Smooth muscle cell (in vitro differentiated cells): Measurements from ENCODE around the gene MAP7. TPM values are rescaled to one million over a fixed set of nuclear protein-coding genes. Genes with fewer than 3 reads are reported as not detected.

Experiments used
- DNase-seq: peaks from one replicate; lab custom pipeline; 2025; ENCODE audit not compliant: unreplicated experiment; lab: John Stamatoyannopoulos, UW
- H2AFZ ChIP-seq: fragments of 200-600 bp; sonication (generic); 2 replicates; pipeline ENCODE4 v1.6.0; 2016; ENCODE audit warnings: antibody characterized with exemption, low read depth, mild to moderate bottlenecking
- H3F3A ChIP-seq: fragments of 200-600 bp; sonication (generic); 2 replicates; pipeline ENCODE4 v1.6.0; 2017; ENCODE audit warnings: antibody characterized with exemption, low read depth
- H3K27ac ChIP-seq: fragments of 200-600 bp; sonication (generic); 2 replicates; pipeline ENCODE4 v1.5.1; 2016; ENCODE audit warnings: low read depth, mild to moderate bottlenecking
- H3K27me3 ChIP-seq: fragments of 200-600 bp; sonication (generic); 2 replicates; pipeline ENCODE4 v1.6.1; 2016; ENCODE audit warnings: low read depth, mild to moderate bottlenecking
- H3K36me3 ChIP-seq: fragments of 200-600 bp; sonication (generic); 2 replicates; pipeline ENCODE4 v1.5.1; 2016; ENCODE audit warnings: low read depth
- H3K4me1 ChIP-seq: fragments of 200-600 bp; sonication (generic); 2 replicates; pipeline ENCODE4 v1.5.1; 2016; ENCODE audit warnings: low read depth
- H3K4me2 ChIP-seq: fragments of 200-600 bp; sonication (generic); 2 replicates; pipeline ENCODE4 v1.6.0; 2016; ENCODE audit warnings: mild to moderate bottlenecking
- H3K4me3 ChIP-seq: fragments of 200-600 bp; sonication (generic); 2 replicates; pipeline ENCODE4 v1.5.1; 2016; ENCODE audit warnings: mild to moderate bottlenecking
- H3K79me2 ChIP-seq: fragments of 200-600 bp; sonication (generic); 2 replicates; pipeline ENCODE4 v1.6.0; 2016; ENCODE audit warnings: low read depth, mild to moderate bottlenecking
- H3K9ac ChIP-seq: fragments of 200-600 bp; sonication (generic); 2 replicates; pipeline ENCODE4 v1.6.0; 2016; ENCODE audit warnings: low read depth
- H3K9me3 ChIP-seq: fragments of 200-600 bp; sonication (generic); replicated peaks from 2 replicates; pipeline ENCODE4 v1.5.1; 2016; ENCODE audit warnings: low read depth
- H4K20me1 ChIP-seq: fragments of 200-600 bp; sonication (generic); 2 replicates; pipeline ENCODE4 v1.6.0; 2016; ENCODE audit warnings: low read depth
- CTCF ChIP-seq: fragments of 200-600 bp; sonication (generic); IDR thresholded peaks from 2 replicates; pipeline ENCODE4 v1.5.1; 2017; ENCODE audit warnings: borderline replicate concordance, mild to moderate bottlenecking, antibody characterized with exemption; ENCODE audit not compliant: insufficient read depth, poor library complexity, severe bottlenecking
- WGBS: methylation state at CpG from one replicate; pipeline ENCODE4 v1.1.7; 2016; ENCODE audit warnings: low lambda C conversion rate; 5-methylcytosine and 5-hydroxymethylcytosine counted together
- polyA plus RNA-seq: library from polyadenylated mRNA; unstranded; fragments of >200 nt; fragmentation: Nextera tagmentation; extraction: Ambion mirVana; gene quantifications from 2 replicates; pipeline ENCODE4 v1.2.1, GENCODE V29; 2016
- total RNA-seq: library from RNA; depleted of rRNA; stranded (reverse); fragments of >200 nt; gene quantifications from 2 replicates; pipeline ENCODE4 v1.2.3, GENCODE V29; 2014

Gene MAP7
- total and polyA plus RNA-seq, 2 experiments from 2014 or later: 1.6 to 8.2 TPM

GRCh38 chr6:136338486-136338885, 211.7 kb downstream of the MAP7 start:
- no peaks in the 10 kb centered on the region for H3K27me3 ChIP-seq
- no peak overlapping the region for H2AFZ ChIP-seq
- WGBS: 87% methylated on average over 4 of the region's 4 CpGs
- no peak overlapping the region for H3K4me3 ChIP-seq
- H3F3A ChIP-seq: no peaks in the 10 kb centered on the region
- no peak overlapping the region for H3K4me2 ChIP-seq
- H4K20me1 ChIP-seq: no peaks in the 10 kb centered on the region
- H3K4me1 ChIP-seq: no peaks in the 10 kb centered on the region
- no peak for TF ChIP-seq CTCF
- no peak for DNase-seq
- H3K79me2 ChIP-seq: no peaks in the 10 kb centered on the region
- H3K27ac ChIP-seq: no peak overlapping the region
- H3K9ac ChIP-seq: no peak overlapping the region
- no peaks in the 10 kb centered on the region for H3K36me3 ChIP-seq
- H3K9me3 ChIP-seq: no peaks in the 10 kb centered on the region

GRCh38 chr6:136337606-136338005, 212.6 kb downstream of the MAP7 start:
- H2AFZ ChIP-seq: no peak overlapping the region
- H3F3A ChIP-seq: no peaks in the 10 kb centered on the region
- no peaks in the 10 kb centered on the region for H3K36me3 ChIP-seq
- no peaks in the 10 kb centered on the region for H3K27me3 ChIP-seq
- 92% methylated on average over 3 of the region's 3 CpGs for WGBS
- no peaks in the 10 kb centered on the region for H3K79me2 ChIP-seq
- no peak overlapping the region for H3K27ac ChIP-seq
- H4K20me1 ChIP-seq: no peaks in the 10 kb centered on the region
- TF ChIP-seq CTCF: no peak
- no peaks in the 10 kb centered on the region for H3K9me3 ChIP-seq
- DNase-seq: no peak
- no peaks in the 10 kb centered on the region for H3K4me1 ChIP-seq
- H3K4me3 ChIP-seq: no peak overlapping the region
- no peak overlapping the region for H3K9ac ChIP-seq
- no peak overlapping the region for H3K4me2 ChIP-seq

- DNase-seq: no peak
- 76% methylated on average over 3 of the region's 3 CpGs for WGBS
- H3K4me1 ChIP-seq: no peaks in the 10 kb centered on the region
- H4K20me1 ChIP-seq: no peaks in the 10 kb centered on the region
- no peaks in the 10 kb centered on the region for H3K27me3 ChIP-seq
- H2AFZ ChIP-seq: no peak overlapping the region
- no peak overlapping the region for H3K27ac ChIP-seq
- no peaks in the 10 kb centered on the region for H3K79me2 ChIP-seq
- H3K9ac ChIP-seq: no peak overlapping the region
- no peaks in the 10 kb centered on the region for H3F3A ChIP-seq
- no peak for TF ChIP-seq CTCF
- no peak overlapping the region for H3K4me3 ChIP-seq
- H3K9me3 ChIP-seq: no peaks in the 10 kb centered on the region
- H3K4me2 ChIP-seq: no peak overlapping the region
- no peaks in the 10 kb centered on the region for H3K36me3 ChIP-seq
Observed at GRCh38 chr6:136337121-136337520, 213.1 kb downstream of the MAP7 start.

GRCh38 chr6:136335736-136336363, 214.4 kb downstream of the MAP7 start:
- WGBS: 90% methylated on average over 12 of the region's 12 CpGs
- Histone ChIP-seq H3K79me2 (no peaks in the 10 kb centered on the region), H3K4me2 (no peak overlapping the region), H3K27me3 (no peaks in the 10 kb centered on the region), H3K9me3 (no peaks in the 10 kb centered on the region), H3K9ac (no peak overlapping the region), H2AFZ (no peak overlapping the region), H3F3A (no peaks in the 10 kb centered on the region), H3K36me3 (no peaks in the 10 kb centered on the region), H4K20me1 (no peaks in the 10 kb centered on the region), H3K4me1 (no peaks in the 10 kb centered on the region), H3K4me3 (no peak overlapping the region), H3K27ac (no peak overlapping the region)
- no peak for TF ChIP-seq CTCF
- no peak for DNase-seq
